Effector CD4-positive, alpha-beta T cell (primary cell): ENCODE results near the gene TMEM135.
"Not testable (repeated sequence)": the region's sequence is repeated elsewhere in the genome, so short reads cannot be mapped to it uniquely, and the experiment has no call there.

Source experiments
- DNase-seq: peaks from one replicate; pipeline ENCODE4 v3.0.0-alpha.2; 2020

Gene TMEM135

DNA sequence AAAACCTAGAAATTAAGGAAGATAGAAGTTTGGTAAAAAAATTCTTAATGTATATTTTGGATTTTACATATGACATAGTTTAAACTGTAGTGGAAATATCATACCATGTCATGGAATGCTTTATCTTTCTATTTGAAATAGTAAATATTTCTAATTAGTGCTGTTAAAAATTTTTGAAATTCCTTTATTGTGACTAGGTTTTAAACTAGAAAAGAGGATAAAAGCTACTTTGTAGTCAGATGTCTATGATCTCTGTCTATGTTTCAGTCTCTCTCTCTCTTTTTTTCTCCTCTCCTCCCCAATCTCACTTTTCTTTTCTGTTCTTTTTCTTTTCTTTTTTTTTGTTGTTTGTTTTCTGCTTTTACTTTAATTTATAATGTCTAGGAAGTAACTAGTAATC, 226.2 kb downstream of the TMEM135 start:
- DNase-seq: no peak

DNA sequence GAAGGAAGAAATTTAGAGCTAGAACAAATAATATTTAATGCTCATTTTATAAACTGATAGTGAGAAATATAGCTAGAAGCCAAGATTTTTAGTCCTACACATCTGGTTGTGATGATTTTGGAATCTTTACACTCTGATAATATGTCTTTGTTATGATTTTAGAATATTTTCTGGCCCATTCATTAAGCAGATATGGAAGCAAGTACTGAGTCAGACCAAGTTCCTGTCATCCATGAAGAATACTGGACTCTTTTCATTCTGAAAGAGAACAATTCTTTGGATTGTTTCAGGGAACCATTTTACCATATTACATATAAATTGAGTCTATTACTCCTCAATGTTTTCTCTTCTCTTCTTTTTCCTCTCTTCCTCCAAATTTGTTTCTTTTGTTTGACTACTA, 227.4 kb downstream of the TMEM135 start:
- no peak for DNase-seq

DNA sequence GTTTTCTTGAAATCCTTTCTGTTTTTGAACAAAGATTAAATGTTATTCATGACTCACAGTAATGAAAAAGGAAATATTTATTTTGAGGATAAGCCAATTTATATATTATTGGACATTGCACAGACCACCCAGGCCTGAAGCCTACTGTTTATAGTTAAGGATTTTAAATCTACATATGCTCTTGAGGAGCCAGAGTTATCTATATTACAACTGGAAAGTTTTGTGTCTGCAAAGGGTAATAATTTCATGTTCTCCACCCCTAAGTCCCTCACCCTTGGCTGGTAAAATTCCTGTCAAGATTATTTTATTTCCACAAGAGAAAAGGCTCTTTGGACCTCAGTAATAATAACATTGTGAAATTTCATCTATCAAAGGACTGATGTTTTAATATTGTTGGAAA, 228.2 kb downstream of the TMEM135 start:
- DNase-seq: no peak

DNA sequence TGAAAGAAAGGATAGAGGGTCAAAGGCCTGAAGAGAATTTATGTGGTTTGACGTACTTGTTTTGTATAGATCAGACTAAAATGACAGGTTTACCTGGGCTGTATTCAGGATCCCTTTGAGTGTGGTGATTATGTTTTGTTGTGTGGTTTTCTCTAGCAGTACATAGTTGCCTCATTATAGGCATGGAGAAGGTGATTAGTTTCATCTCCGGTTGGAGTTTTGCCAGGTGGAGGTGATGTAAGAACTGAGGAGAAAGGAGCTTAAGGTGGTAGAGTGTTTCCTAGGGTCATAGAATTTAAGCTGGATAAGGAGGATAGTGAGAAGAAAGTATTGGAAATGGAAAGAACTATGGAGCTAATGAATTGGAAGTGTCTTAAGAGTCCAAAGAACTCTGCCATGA, 229.0 kb downstream of the TMEM135 start:
- no peak for DNase-seq

DNA sequence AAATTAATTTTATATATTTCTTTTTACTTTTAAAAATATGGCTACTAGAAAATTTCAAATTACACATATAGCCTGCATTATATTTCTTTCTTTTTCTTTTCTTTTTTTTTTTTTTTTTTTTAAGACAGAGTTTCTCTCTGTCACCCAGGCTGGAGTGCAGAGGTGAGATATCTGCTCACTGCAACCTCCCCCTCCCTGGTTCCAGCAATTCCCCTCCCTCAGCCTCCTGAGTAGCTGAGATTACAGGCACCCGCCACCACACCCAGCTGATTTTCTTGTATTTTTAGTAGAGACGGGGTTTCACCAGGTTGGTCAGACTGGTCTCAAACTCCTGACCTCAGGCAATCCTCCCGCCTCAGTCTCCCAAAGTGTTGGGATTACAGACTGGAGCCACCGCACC, 234.2 kb downstream of the TMEM135 start:
- not testable (repeated sequence) for DNase-seq

DNA sequence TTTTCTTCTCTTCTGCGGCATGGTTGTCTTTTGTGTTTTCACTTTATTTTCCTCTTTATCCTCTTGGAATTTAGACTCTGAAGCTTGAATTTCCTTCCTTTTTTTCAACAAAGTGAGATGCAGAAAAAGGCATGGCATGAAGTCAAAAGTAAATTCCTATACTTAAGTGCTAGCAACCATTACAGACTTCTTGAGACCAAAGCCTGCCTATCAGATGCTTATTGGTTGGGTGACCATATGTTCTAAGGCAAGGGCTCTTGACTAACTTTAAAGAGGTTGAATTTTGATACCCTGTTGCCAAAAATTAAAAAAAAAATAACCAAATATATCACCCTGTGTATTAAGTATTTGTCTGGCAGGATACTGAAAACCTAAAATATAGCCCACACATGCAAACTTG, 237.4 kb downstream of the TMEM135 start:
- no peak for DNase-seq

DNA sequence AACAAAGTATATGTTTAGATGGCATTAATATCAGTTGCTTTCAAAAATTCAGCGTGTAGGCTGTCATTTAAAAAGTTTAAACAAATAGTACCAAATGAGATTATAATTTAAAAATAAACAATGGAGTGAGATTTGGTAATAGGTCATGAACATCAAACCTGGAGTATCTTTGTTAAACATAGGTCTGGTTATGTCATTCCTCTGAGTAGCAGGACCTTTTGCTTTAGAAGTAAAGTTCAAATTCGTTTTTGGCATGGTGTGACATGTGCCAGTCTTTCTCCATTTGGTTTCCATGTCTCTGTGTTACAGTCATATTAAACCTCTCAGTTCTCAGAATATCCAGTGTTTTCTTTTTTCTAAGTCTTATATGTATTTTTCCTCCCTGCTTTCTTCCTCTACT, 242.4 kb downstream of the TMEM135 start:
- DNase-seq: no peak

DNA sequence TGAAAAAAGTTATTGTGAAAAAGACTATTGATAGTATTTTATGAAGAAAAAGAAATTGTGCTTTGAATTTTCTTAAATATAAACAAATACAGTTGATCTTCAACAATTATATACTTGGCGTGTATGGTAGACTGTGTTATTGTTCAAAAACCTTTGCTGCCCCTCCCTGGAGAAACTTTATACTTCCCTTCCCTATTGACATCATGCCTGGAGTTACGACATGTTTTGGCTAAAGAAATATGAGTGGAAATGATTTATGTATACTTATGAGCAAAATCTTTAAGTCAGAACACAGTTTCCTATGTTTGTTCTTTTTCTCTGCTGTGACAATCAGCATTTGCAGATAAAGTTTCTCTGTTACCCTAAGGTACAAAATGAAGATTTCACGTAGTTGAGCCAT, 243.8 kb downstream of the TMEM135 start:
- DNase-seq: no peak

DNA sequence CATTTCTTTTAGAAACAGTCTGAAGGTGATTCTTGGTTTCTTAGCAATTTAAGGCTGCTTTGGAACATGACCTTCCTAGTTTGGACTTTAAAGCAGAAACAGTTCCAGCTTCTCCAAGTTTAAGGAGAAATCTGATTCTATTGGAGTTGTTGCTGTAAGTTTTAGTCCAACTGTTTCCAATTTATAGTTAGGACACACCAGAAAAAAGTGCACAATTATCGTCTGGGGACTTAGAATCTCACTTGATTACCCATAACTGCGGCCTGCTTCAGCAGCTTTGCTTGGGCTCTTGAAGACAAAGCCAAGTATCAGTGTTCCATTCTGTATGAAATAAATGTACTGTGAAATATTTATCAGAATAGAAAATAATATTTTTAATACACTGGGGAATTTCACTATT, 246.6 kb downstream of the TMEM135 start:
- DNase-seq: no peak

DNA sequence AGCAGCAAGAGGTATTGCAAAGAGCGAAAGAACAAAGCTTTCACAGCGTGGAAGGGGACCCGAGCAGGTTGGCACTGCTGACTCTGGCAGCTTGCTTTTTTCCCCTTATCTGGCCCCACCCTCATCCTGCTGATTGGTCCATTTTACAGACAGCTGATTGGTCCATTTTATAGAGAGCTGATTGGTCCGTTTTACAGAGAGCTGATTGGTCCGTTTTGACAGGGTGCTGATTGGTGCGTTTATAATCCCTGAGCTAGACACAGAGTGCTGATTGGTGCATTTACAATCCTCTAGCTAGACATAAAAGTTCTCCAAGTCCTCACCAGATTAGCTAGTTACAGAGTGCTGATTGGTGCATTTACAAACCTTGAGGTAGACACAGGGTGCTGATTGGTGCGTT, 247.9 kb downstream of the TMEM135 start:
- not testable (repeated sequence) for DNase-seq

DNA sequence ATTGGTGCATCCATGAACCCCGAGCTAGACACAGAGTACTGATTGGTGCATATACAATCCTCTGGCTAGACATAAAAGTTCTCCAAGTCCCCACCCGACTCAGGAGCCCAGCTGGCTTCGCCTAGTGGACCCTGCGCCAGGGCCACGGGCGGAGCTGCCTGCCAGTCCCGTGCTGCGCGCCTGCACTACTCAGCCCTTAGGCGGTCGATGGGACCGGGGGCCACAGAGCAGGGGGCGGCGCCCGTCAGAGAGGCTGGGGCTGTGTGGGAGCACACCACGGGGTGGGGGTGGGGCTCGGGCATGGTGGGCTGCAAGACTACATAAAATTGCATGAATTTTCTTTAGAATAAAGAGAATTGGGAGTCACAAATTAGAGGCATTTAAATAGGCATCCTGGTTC, 248.6 kb downstream of the TMEM135 start:
- DNase-seq: no peak

DNA sequence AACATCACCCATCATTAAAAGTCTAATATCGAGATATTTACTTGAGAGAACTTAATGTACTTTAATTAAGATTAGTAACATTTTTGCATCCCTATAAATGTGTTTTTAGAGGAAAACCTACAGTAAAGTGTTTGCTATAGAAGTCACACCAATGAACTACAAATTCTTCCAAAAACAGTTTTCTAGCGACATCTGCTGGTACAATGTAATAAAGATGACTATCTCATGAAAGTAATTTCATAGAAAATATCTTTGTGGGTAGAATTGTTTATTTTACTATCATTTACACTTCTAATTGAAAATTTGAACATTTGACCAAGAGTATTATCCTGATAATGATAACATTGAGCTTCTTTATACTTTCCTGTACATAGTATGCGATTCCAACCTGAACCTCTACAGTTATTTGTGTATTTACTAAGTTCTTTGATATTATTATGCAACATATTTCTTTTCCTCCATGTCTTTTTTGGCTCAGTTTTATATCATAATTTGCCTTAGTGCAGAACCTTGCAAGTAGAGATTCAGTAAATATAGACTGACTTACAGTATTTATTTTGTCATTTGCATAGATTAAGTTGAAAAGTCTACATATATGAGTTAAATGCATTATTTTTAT, 252.7 kb downstream of the TMEM135 start:
- no peak for DNase-seq

DNA sequence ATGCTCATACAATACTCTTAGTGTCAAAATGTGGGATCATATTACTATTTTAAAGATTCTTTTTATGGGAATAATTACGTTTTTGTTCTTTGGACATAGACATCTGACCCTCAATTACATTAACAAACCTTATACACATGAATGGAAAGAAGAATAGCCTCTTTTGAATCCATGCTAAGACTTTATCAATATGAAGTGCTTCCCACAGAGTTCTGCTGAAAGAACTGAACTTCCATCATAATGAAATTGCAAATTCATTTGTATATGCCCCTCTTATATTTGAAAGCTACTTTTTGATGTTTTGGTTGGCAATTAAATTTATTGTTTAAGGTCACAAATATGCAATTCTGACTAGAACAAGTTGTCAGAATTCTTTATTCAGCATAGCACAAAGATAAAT, 254.9 kb downstream of the TMEM135 start:
- DNase-seq: no peak

DNA sequence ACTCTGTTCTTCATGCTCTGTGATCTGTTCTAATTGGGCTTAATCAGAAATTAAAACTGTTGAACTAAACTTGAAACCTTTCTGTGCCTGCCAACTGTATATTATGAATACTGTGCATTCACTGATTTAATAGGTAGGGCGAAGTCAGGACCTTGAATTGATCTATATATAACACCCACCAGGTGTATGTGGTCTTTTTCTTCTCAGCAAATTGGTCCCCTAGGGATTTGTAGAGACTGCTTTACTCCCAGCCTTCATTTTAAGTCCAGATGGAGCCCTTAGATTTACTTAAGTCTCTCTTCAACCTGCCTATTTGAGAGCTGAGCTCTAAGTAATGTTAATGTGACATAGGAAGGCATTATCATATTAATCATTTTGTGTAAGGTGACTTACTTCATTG, 257.5 kb downstream of the TMEM135 start:
- DNase-seq: no peak

DNA sequence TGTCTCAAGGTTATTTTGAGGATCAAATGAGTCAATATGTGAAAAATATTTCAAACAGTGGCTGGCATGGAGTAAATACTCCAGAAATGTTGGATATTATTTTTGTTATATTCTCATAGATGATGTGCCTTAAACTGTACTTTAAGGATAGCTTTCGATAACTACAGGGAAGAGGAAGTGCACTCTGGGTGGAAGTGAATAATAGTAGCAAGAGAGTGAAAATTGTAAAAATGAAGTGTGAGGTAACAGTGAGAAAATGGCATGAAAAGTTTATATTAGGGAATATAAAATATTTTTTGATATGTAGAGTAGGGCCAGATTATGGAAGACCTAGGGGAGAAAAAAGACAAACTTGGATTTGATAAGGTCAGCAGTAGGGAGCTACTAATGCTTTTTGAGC, 258.9 kb downstream of the TMEM135 start:
- DNase-seq: no peak

DNA sequence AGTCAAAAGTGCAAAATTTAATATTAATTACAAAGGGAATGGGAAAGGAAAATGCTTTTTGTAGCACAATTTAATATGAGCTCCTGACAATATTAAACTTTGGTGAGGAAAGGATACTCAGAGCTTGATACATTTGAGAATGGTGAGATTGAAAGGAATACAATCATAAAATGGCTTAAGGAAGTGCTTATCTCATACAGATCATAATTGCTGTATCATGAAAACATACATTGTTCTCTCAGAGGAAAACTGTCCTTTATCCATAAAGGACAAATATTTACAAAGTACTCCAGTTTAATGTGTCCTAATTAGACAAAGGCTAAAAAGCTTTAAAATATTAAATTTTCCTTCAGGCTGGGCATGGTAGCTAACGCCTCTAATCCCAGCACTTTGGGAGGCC, 260.4 kb downstream of the TMEM135 start:
- DNase-seq: no peak

DNA sequence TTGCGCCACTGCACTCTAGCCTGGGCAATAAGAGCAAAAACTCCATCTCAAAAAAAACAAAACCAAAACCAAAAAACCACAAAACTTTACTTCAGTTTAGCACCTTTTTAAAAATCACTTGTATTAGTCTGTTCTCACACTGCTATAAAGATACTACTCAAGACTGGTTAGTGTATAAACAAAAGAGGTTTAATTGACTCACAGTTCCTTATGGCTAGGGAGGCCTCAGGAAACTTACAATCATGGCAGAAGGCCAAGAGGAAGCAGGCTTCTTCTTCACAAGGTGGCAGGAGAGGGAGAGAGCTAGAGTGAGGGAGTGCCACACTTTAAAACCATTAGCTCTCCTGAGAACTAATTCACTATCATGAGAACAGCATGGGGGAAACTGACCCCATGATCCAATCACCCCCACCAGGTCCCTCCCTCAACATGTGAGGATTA, 261.3 kb downstream of the TMEM135 start:
- DNase-seq: no peak

DNA sequence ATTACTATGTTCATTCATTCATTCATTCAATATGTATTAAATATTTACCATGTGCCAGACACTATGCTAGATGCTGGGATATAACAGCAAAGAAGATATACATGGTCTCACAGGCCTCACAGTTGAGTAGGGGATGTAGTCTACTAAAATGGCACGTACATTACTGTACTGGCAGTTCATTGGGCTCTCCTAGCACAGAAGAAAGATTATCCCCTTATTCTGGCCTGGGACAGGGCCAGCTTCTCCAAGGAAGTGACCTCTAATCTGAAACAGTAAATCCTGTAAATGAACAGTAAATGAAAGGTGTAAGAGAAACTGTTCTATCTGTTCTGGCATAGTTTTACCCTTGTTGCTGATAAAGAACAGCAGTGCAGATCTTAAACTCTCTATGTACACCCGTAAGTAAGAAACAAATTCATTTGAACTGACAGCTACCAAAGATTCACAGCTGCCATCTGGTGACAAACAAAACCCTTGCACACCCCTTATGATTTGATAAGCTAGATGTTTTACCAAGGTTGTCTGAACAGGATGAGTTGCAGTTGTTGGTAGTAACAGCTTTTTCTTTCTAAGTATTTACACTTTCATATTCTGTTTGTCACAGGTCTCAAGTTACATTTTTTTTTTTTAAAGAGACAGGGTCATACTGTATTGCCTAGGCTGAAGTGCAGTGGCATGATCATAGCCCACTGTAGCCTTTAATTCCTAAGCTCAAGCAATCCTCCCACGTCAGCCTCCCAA, 263.1 kb downstream of the TMEM135 start:
- DNase-seq: no peak

DNA sequence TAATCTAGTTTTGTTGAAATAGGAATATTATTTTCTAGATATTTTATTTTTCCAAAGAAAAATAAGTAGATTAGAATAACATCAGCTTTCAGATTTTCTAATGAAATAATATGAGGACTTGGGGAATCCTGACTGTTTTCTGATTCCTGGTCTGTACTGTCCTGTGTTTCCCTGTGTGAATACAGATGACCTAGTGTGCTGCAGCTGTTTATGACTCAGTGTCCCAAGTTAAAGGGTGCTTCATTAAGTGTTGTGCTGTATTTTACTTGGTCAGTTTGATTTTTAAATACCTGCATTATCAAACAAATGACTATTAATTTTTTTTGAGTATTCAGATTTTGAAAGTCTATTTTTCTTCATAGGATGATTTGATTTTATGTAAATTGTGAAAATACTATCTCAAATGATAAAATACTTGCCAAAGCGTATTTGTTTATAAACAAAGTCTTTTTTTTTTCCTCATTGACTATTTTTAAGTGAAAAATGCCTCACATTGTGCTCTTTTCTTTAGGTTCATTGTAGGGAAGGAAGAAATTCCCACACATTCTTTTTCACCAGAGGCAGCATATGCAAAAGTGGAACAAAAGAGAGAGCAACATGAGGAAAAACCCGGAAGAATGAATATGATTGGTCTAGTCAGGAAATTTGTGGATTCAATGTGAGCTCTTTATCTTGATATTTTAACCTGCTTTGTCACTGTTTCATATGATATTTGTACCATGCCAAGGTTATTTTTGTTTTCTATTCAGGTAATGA, 264.2 kb downstream of the TMEM135 start:
- DNase-seq: no peak

DNA sequence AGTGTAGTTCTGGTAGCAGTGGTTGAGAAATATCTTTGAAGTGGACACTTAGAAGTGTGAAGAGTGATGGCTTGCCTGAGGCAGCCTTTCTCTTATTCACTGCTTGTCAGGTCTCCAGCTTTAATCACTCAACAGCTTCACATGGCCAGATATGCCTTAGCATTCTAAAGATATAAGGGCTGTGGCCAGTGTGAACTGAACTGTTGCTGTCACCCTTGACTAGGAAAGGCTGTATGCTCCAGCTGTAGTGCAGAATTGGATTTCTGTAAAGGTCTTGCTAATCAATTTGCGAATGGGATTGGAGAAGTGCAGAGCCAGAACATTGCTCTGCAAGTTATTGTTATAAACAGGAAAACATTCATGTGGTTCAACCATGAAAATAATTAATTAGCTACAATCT, 266.7 kb downstream of the TMEM135 start:
- DNase-seq: no peak

DNA sequence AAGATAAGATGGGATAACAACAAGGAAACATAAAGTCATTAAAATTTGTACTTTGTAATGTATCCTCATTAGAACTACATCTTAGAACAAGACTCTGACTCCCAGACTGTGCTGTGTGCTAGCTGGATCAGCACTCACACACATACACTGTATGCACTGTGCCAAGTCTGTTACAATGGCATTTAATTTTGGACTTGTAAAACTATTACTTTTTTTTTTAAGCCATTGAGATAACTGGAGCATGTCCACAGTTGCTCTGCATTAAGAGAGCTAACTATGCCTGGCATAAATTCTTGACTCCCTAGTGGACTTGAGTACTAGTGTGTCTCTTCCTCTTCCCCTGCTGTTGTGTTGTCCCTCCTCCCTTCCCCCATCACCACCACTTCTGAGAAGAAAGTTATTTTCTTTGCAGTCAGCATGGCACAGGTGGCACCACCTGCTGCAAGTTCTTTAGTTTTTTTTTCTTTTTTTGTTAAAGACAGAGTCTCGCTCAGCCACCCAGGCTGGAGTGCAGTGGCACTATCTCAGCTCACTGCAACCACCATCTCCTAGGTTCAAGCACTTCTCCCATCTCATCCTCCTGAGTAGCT, 268.6 kb downstream of the TMEM135 start:
- DNase-seq: no peak

DNA sequence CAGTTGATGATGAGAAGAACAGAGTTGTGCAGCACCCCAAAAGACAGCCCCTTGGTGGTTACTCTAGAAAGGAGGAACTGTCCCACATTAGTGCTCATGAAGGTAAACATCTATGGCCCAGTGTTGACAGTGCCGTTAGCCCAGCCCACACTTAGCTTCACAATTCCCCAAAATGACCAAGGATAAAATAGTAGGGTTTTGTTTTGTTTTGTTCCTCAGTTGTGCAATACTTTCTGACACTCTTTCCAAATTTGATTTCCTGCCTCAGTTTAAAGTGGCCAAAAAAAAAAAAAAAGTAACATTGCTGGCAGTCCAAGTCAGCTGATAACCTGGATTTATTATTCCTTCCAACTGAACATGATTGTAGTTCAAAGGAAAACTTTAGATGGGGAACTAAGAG, 269.4 kb downstream of the TMEM135 start:
- no peak for DNase-seq

DNA sequence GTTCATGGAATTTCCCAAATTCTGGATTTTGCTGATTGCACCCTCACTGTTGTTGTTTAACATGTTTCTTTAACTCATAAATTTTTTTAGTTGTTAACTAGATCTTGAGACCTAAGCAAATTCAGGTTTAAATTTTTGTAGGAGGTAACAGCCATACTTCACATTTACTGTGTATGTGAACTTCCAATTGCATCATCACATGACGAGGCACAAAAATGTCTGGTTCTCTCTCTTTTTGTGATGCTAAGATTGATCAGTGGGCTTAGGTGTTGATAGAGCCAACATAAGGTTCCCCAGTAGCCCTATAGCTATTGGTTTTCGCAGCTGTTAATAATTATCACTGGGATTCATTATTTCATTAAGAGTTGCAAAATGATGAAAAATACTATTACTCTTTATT, 277.5 kb downstream of the TMEM135 start:
- DNase-seq: no peak

DNA sequence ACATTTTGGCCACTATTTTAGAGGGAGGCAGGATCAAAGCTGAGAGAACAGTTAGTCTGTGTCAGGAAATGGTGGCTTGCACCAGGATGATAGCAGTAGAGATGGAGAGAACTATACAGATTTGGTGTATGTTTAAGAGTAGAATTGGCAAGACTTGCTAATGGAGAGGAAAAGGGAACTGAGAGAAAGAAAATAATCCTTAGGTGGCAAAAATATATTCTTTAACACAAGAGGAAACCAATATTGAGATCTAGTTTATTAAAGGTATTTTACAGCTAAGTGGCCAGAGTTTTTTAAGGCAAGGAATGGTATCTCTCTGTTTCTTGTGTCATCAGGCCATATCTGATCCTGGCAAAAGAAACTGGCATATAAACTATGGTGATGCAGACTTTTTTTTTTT, 278.8 kb downstream of the TMEM135 start:
- DNase-seq: no peak
